K562 (cell line): Measurements from ENCODE around the gene SLC6A13. TPM values are rescaled to one million over a fixed set of nuclear protein-coding genes. Genes with fewer than 3 reads are reported as not detected.

Experiments used
- ATAC-seq: fragments of 200-7000 bp; cut with Tn5 transposase; 3 replicates; pipeline ENCODE4 v1.9.1; 2020; ENCODE audit warnings: moderate library complexity
- BruUV-seq: library from RNA; stranded (reverse); fragments of 400-500 nt; replicated peaks from 2 replicates; lab custom pipeline; 2021; lab: Mats Ljungman, UMichigan
- CTCF ChIA-PET: fragments of 300-600 bp; formaldehyde crosslinking; extraction: SDS; loops from one replicate; lab custom pipeline; 2021; ENCODE audit warnings: low intra/inter-chr PET ratio; lab: Yijun Ruan, JAX
- POLR2A ChIA-PET: fragments of 300-600, 350-650 bp; sonication (Branson Sonifier 250); formaldehyde crosslinking; extraction: SDS; loops from one replicate; lab custom pipeline; 2021; ENCODE audit warnings: antibody characterized with exemption, inconsistent platforms; lab: Yijun Ruan, JAX
- DNase-seq, 4 experiments: peaks; one replicate each; pipeline versions ENCODE4 v3.0.0 to v3.0.0-alpha.2; 2011 to 2018; ENCODE audit warnings: low spot score in 3 of 4, mixed read lengths in 3 of 4; ENCODE audit errors: extremely low read depth in 1 of 4
- FAIRE-seq: peaks from 2 replicates; lab custom pipeline; 2011; peaks lifted over from hg19 to GRCh38; lab: Jason Lieb, UNC
- H2AFZ ChIP-seq: 2 replicates; pipeline ENCODE4 v1.6.0; 2011; ENCODE audit warnings: low read depth, low read length, control low read depth, inconsistent platforms
- H3K27ac ChIP-seq: fragments of 200-600 bp; 3 replicates; pipeline ENCODE4 v1.8.0; 2011; ENCODE audit warnings: low read depth, mild to moderate bottlenecking, control low read depth, inconsistent platforms, low read length, moderate library complexity, mixed read lengths; ENCODE audit errors: extremely low read depth
- H3K27me3 ChIP-seq, 2 experiments: fragments of 300-600 bp in 1 of 2; 2 replicates in 1 of 2; 3 replicates in 1 of 2; pipeline versions ENCODE4 v1.6.0 to v1.8.0; 2011; ENCODE audit warnings: inconsistent platforms in 2 of 2, low read length in 2 of 2, mild to moderate bottlenecking in 1 of 2, mixed read lengths in 1 of 2, moderate library complexity in 1 of 2; ENCODE audit not compliant: control insufficient read depth in 2 of 2, insufficient read depth in 2 of 2
- H3K36me3 ChIP-seq: fragments of 300-600 bp; 3 replicates; pipeline ENCODE4 v1.8.0; 2011; ENCODE audit warnings: mild to moderate bottlenecking, low read length, inconsistent platforms; ENCODE audit not compliant: control insufficient read depth, insufficient read depth
- H3K4me1 ChIP-seq, 2 experiments: fragments of 200-600 bp in 1 of 2; replicated peaks in 1 of 2; 2 replicates in 1 of 2; 3 replicates in 1 of 2; pipeline versions ENCODE4 v1.5.1 to v1.8.0; 2011; ENCODE audit warnings: inconsistent platforms in 2 of 2, low read length in 2 of 2, mild to moderate bottlenecking in 1 of 2, mixed read lengths in 1 of 2, moderate library complexity in 1 of 2; ENCODE audit not compliant: control insufficient read depth in 2 of 2, insufficient read depth in 2 of 2
- H3K4me2 ChIP-seq: 2 replicates; pipeline ENCODE4 v1.6.1; 2011; ENCODE audit warnings: low read length, control low read depth, inconsistent platforms, mixed read lengths; ENCODE audit not compliant: insufficient read depth
- H3K4me3 ChIP-seq: fragments of 200-600 bp; sonication (generic), shearing (Covaris generic); 2 replicates; pipeline ENCODE4 v1.5.1; 2016; ENCODE audit warnings: control low read depth, inconsistent platforms
- H3K79me2 ChIP-seq: fragments of 200-600 bp; 3 replicates; pipeline ENCODE4 v1.8.0; 2011; ENCODE audit warnings: low read length, inconsistent platforms; ENCODE audit not compliant: control insufficient read depth, insufficient read depth
- H3K9ac ChIP-seq, 2 experiments: 2 replicates each; pipeline versions ENCODE4 v1.6.0 to v1.6.1; 2011; ENCODE audit warnings: low read depth in 2 of 2, low read length in 2 of 2, control low read depth in 1 of 2, inconsistent platforms in 1 of 2, mild to moderate bottlenecking in 1 of 2, mixed read lengths in 1 of 2; ENCODE audit not compliant: insufficient read depth in 1 of 2
- H3K9me1 ChIP-seq: one replicate; pipeline ENCODE4 v1.6.0; 2011; ENCODE audit warnings: inconsistent platforms, mild to moderate bottlenecking, low read length, moderate library complexity; ENCODE audit not compliant: control insufficient read depth, insufficient read depth
- H3K9me3 ChIP-seq: replicated peaks from 2 replicates; pipeline ENCODE4 v1.5.1; 2011; ENCODE audit warnings: low read depth, low read length, inconsistent platforms; ENCODE audit not compliant: control insufficient read depth, insufficient read depth
- H4K20me1 ChIP-seq: replicated peaks from 2 replicates; pipeline ENCODE4 v1.6.1; 2011; ENCODE audit warnings: low read length, inconsistent platforms, mixed read lengths; ENCODE audit not compliant: control insufficient read depth, insufficient read depth
- ARID1B ChIP-seq: fragments of 450-650 bp; IDR thresholded peaks from 2 replicates; pipeline ENCODE4 v1.6.1; 2016; ENCODE audit warnings: antibody characterized with exemption, mild to moderate bottlenecking, inconsistent platforms
- ARID4B ChIP-seq: sonication (generic); formaldehyde crosslinking; IDR thresholded peaks from 2 replicates; pipeline ENCODE4 v1.8.0; 2022; ENCODE audit warnings: mild to moderate bottlenecking, missing genetic modification reagents
- CBFB ChIP-seq: sonication (generic); formaldehyde crosslinking; IDR thresholded peaks from 2 replicates; pipeline ENCODE4 v1.4.0; 2020; ENCODE audit warnings: mild to moderate bottlenecking, missing genetic modification reagents
- DACH1 ChIP-seq: fragments of 450-650 bp; IDR thresholded peaks from 2 replicates; pipeline ENCODE4 v1.6.1; 2018; ENCODE audit not compliant: partially characterized antibody
- MEF2A ChIP-seq: IDR thresholded peaks from 2 replicates; pipeline ENCODE4 v1.6.1; 2011; ENCODE audit warnings: low read depth, mild to moderate bottlenecking, low read length, moderate library complexity; ENCODE audit not compliant: control insufficient read depth
- MYNN ChIP-seq, 2 experiments: sonication (generic); formaldehyde crosslinking in 1 of 2; IDR thresholded peaks; 2 replicates each; pipeline versions ENCODE4 v1.5.0 to v1.6.1; 2016 to 2020; ENCODE audit warnings: antibody characterized with exemption in 1 of 2, missing genetic modification reagents in 1 of 2
- NR1H2 ChIP-seq: sonication (generic); formaldehyde crosslinking; IDR thresholded peaks from 2 replicates; pipeline ENCODE4 v1.4.0; 2020; ENCODE audit warnings: mild to moderate bottlenecking, missing genetic modification reagents
- RBM39 ChIP-seq: fragments of 200-400 bp; formaldehyde crosslinking; optimal IDR thresholded peaks from 2 replicates; pipeline ENCODE3; 2018; ENCODE audit warnings: low read depth, low read length
- SMAD4 ChIP-seq: fragments of 250-450 bp; sonication (Bioruptor Pico); conservative IDR thresholded peaks from 2 replicates; pipeline ENCODE4 v1.8.0; 2021; ENCODE audit warnings: inconsistent platforms, mild to moderate bottlenecking, moderate library complexity
- THRAP3 ChIP-seq: fragments of 450-650 bp; IDR thresholded peaks from 2 replicates; pipeline ENCODE4 v1.6.1; 2016; ENCODE audit warnings: mild to moderate bottlenecking, inconsistent platforms, borderline replicate concordance
- TOE1 ChIP-seq, 2 experiments: fragments of 450-650 bp in 1 of 2; sonication (generic) in 1 of 2; formaldehyde crosslinking in 1 of 2; IDR thresholded peaks; 2 replicates each; pipeline versions ENCODE4 v1.7.1 to v1.8.0; 2016 to 2022; ENCODE audit warnings: borderline replicate concordance in 2 of 2, mild to moderate bottlenecking in 2 of 2, antibody characterized with exemption in 1 of 2, inconsistent platforms in 1 of 2, low read depth in 1 of 2, missing genetic modification reagents in 1 of 2, moderate library complexity in 1 of 2
- ZNF23 ChIP-seq: fragments of 250-450 bp; sonication (Bioruptor Pico); IDR thresholded peaks from 2 replicates; pipeline ENCODE4 v1.4.0; 2020; ENCODE audit warnings: mild to moderate bottlenecking
- ZNF717 ChIP-seq: fragments of 250-450 bp; sonication (Bioruptor Pico); IDR thresholded peaks from 2 replicates; pipeline ENCODE4 v1.5.0; 2021
- WGBS: fragments of 100-300 bp; shearing (Covaris generic); methylation state at CpG from one replicate; pipeline ENCODE4 v1.1.6; 2016; ENCODE audit warnings: low coverage, mixed read lengths; ENCODE audit not compliant: insufficient coverage; ENCODE audit errors: missing lambda C conversion rate; 5-methylcytosine and 5-hydroxymethylcytosine counted together
- in situ Hi-C: fragments of 300-500 bp; cut with MboI; formaldehyde crosslinking; loops from 4 replicates; pipeline ENCODE4 v1.15.0; 2018; ENCODE audit warnings: inconsistent platforms, mixed read lengths
- intact Hi-C: fragments of 100-400 bp; cut with micrococcal nuclease; formaldehyde crosslinking; loops from 2 replicates; pipeline ENCODE4 v1.14.2; 2022
- polyA plus RNA-seq, 8 experiments: library from polyadenylated mRNA; depleted of rRNA in 4 of 8; stranded (reverse) in 5 of 8; unstranded in 3 of 8; fragments of >200 nt; fragmentation: Nextera tagmentation in 2 of 8; fragmentation: Illumina TruSeq in 1 of 8; extraction: Ambion mirVana in 2 of 8; extraction: Trizol in 1 of 8; gene quantifications; 2 replicates each; pipeline versions ENCODE4 v1.2.1 to v1.2.3, GENCODE V29; 2011 to 2014; ENCODE audit warnings: inconsistent platforms in 1 of 8, missing spikeins in 1 of 8
- total RNA-seq, 7 experiments: library from RNA; depleted of rRNA in 6 of 7; stranded (reverse); fragments of >200 nt in 6 of 7; fragmentation: Illumina TruSeq in 2 of 7; extraction: Trizol in 2 of 7; gene quantifications; 2 replicates each; pipeline versions ENCODE4 v1.2.1 to v1.2.3, GENCODE V29; 2011 to 2021; ENCODE audit warnings: low replicate concordance in 1 of 7
- TF ChIP-seq, protein P1 (sequence below): fragments of 450-650 bp; IDR thresholded peaks from 2 replicates; pipeline ENCODE4 v1.6.1; 2016; ENCODE audit warnings: borderline replicate concordance
- TF ChIP-seq, protein P2 (sequence below): fragments of 250-450 bp; sonication (Bioruptor Pico); IDR thresholded peaks from 2 replicates; pipeline ENCODE4 v1.5.0; 2021; ENCODE audit warnings: mild to moderate bottlenecking, borderline replicate concordance

The SLC6A13 gene
- total and polyA plus RNA-seq, 9 of the 15 experiments (the other 6 are each of a cell fraction or from before 2014, with no cell fraction given): 0.06 to 0.33 (median 0.22) TPM; not detected in 4

DNA sequence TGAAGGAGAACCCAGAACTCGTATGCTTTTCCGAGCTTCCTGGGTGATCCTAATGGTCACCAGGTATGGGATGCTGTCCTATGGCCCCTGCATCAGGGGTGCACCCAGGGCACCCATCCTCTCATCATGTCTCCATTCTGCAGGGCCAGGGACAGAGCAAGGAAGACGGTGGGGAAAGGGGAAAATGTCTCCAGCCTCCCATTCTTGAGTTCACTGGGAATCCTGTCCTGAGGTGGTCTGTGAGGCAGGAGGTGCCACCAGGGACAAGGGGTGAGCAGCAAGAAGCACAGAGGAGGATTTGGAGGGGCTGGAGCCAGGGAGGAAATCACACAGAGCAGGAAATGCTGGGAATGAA is 33.8 kb downstream of the SLC6A13 start:
- in situ Hi-C loops: no loop called here
- intact Hi-C loops: no loop called here
- ATAC-seq: no peak
- BruUV-seq: no TSS peak
- Histone ChIP-seq H3K4me3 (no peak overlapping the region), H3K9ac (no peak overlapping the region), H3K36me3 (no peaks in the 10 kb centered on the region), H3K79me2 (no peaks in the 10 kb centered on the region), H3K9me3 (no peaks in the 10 kb centered on the region), H3K9me1 (no peaks in the 10 kb centered on the region), H3K27ac (no peak overlapping the region), H2AFZ (no peak overlapping the region), H3K27me3 (peaks cover 10 to 79% of the 10 kb centered on the region in 2 experiments), H3K4me2 (no peak overlapping the region), H4K20me1 (no peaks in the 10 kb centered on the region), H3K4me1 (no peaks in the 10 kb centered on the region)
- WGBS: no CpG with 5 or more reads among the region's 3 CpGs
- POLR2A ChIA-PET: no interaction called here
- CTCF ChIA-PET: no interaction called here
- no peak for DNase-seq
- no peak for FAIRE-seq
- TF ChIP-seq TOE1 (IDR thresholded peaks at IDR 0.05; ENCODE audit: borderline replicate concordance) (no peak), TOE1 (CRISPR knock-in tag; IDR thresholded peaks at IDR 0.05; ENCODE audit: borderline replicate concordance, low read depth) (no peak), ZNF23 (no peak), DACH1 (no peak), CBFB (CRISPR knock-in tag) (no peak), SMAD4 (CRISPR knock-in tag) (no peak), NR1H2 (CRISPR knock-in tag) (no peak), MYNN (IDR thresholded peaks at IDR 0.05) (no peak), MYNN (CRISPR knock-in tag; IDR thresholded peaks at IDR 0.05) (no peak), ZNF717 (CRISPR knock-in tag) (no peak), RBM39 (no peak), THRAP3 (no peak), ARID4B (CRISPR knock-in tag) (no peak), ARID1B (no peak), MEF2A (no peak)
- TF ChIP-seq, protein P1, sequence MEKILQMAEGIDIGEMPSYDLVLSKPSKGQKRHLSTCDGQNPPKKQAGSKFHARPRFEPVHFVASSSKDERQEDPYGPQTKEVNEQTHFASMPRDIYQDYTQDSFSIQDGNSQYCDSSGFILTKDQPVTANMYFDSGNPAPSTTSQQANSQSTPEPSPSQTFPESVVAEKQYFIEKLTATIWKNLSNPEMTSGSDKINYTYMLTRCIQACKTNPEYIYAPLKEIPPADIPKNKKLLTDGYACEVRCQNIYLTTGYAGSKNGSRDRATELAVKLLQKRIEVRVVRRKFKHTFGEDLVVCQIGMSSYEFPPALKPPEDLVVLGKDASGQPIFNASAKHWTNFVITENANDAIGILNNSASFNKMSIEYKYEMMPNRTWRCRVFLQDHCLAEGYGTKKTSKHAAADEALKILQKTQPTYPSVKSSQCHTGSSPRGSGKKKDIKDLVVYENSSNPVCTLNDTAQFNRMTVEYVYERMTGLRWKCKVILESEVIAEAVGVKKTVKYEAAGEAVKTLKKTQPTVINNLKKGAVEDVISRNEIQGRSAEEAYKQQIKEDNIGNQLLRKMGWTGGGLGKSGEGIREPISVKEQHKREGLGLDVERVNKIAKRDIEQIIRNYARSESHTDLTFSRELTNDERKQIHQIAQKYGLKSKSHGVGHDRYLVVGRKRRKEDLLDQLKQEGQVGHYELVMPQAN: no peak
- TF ChIP-seq, protein P2, sequence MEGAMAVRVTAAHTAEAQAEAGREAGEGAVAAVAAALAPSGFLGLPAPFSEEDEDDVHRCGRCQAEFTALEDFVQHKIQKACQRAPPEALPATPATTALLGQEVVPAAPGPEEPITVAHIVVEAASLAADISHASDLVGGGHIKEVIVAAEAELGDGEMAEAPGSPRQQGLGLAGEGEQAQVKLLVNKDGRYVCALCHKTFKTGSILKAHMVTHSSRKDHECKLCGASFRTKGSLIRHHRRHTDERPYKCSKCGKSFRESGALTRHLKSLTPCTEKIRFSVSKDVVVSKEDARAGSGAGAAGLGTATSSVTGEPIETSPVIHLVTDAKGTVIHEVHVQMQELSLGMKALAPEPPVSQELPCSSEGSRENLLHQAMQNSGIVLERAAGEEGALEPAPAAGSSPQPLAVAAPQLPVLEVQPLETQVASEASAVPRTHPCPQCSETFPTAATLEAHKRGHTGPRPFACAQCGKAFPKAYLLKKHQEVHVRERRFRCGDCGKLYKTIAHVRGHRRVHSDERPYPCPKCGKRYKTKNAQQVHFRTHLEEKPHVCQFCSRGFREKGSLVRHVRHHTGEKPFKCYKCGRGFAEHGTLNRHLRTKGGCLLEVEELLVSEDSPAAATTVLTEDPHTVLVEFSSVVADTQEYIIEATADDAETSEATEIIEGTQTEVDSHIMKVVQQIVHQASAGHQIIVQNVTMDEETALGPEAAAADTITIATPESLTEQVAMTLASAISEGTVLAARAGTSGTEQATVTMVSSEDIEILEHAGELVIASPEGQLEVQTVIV (CRISPR knock-in tag): no peak
